ENCODE data around the gene ACVRL1. TPM values are rescaled to one million over a fixed set of nuclear protein-coding genes. Genes with fewer than 3 reads are reported as not detected.

Gene ACVRL1
- total RNA-seq, 1 experiment from 2014 or later: not detected

DNA sequence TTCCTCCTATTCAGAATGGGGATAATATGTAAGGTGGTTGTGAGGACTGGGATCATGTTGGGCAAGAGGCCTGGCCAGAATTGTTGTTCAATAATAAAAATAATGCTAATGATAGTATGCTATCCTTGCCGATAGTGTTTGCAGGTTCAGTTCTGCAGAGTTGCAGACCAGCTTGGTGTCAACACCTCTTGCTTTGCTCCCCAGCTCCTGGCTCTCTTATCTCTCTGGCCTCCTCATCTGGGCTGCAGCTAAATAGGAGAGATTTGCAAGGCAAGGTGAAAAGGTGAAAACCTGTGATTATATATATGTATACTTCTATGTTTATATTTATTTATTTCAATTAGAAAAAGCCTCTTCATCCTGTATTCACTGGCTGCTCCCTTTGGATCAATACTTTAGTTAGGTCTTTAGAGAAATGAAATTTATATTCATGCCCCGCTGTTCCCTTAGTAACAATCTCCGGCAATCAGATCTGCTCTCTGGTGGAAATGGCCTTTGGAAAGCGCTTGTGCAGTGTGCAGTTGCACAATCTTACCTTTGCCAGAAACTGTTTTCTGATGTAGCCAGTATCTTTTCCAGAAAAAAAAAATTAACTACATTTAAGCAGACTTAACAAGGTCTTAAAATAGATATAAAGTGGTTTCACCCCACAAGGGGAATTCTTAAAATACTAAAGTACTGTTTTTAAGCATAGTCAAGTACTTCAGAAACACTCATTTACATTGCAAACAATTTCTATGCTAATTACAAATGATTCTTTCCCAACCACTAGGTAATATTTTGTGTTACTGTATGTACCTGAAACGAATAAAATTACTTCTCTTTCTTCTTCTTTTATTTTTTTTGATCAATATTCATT, 25.1 kb downstream of the ACVRL1 start:
- H3K79me1 ChIP-seq (ENCODE audit: insufficient read depth, low read depth, low read length, poor library complexity, severe bottlenecking): no peaks in the 10 kb centered on the region
- H3K23me2 ChIP-seq (ENCODE audit: insufficient read length, low read depth, low read length, poor library complexity, severe bottlenecking): no peaks in the 10 kb centered on the region
- H3K9me3 ChIP-seq (ENCODE audit: control insufficient read depth, low read depth, low read length): no peaks in the 10 kb centered on the region
- Mint-ChIP-seq H3K9me3 (no peaks in the 10 kb centered on the region), H3K27ac (no peak overlapping the region), H3K36me3 (ENCODE audit: insufficient read depth in 1 of 3, low read depth in 3 of 3) (no peaks in the 10 kb centered on the region), H3K27me3 (ENCODE audit: low read depth) (peaks cover 16% of the 10 kb centered on the region), H3K4me3 (no peak overlapping the region), H3K4me1 (peaks cover 5 to 6% of the 10 kb centered on the region in 2 experiments; a peak in 3 of 4 replicates)
- no peaks in the 10 kb centered on the region for H3K27me3 ChIP-seq (ENCODE audit: insufficient read depth, low read length)
- no peak overlapping the region for H2BK12ac ChIP-seq (ENCODE audit: insufficient read length, low read depth, low read length)
- H2BK120ac ChIP-seq (ENCODE audit: low read depth, low read length, poor library complexity, severe bottlenecking): no peak overlapping the region
- no peak overlapping the region for H2BK20ac ChIP-seq (ENCODE audit: low read depth, low read length, poor library complexity, severe bottlenecking)
- TF ChIP-seq, protein P1, sequence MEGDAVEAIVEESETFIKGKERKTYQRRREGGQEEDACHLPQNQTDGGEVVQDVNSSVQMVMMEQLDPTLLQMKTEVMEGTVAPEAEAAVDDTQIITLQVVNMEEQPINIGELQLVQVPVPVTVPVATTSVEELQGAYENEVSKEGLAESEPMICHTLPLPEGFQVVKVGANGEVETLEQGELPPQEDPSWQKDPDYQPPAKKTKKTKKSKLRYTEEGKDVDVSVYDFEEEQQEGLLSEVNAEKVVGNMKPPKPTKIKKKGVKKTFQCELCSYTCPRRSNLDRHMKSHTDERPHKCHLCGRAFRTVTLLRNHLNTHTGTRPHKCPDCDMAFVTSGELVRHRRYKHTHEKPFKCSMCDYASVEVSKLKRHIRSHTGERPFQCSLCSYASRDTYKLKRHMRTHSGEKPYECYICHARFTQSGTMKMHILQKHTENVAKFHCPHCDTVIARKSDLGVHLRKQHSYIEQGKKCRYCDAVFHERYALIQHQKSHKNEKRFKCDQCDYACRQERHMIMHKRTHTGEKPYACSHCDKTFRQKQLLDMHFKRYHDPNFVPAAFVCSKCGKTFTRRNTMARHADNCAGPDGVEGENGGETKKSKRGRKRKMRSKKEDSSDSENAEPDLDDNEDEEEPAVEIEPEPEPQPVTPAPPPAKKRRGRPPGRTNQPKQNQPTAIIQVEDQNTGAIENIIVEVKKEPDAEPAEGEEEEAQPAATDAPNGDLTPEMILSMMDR (conservative IDR thresholded peaks at IDR 0.05): no peak
- H3K18ac ChIP-seq (ENCODE audit: insufficient read length, low read depth, low read length): no peak overlapping the region
- WGBS (ENCODE audit: extremely low coverage, insufficient read length, low lambda C conversion rate): no CpG with 5 or more reads among the region's 5 CpGs
- H2AFZ ChIP-seq (ENCODE audit: low read length): no peak overlapping the region
- H2AK5ac ChIP-seq (ENCODE audit: insufficient read length, low read length): no peak overlapping the region
- no peak overlapping the region for H3K4me2 ChIP-seq (ENCODE audit: insufficient read depth, insufficient read length, low read length)
- no peak for DNase-seq
- no peaks in the 10 kb centered on the region for H4K20me1 ChIP-seq (ENCODE audit: control insufficient read depth, insufficient read depth, insufficient read length)
- H3K14ac ChIP-seq (ENCODE audit: insufficient read depth, low read length): no peak overlapping the region
- H3K9ac ChIP-seq (ENCODE audit: extremely low read depth, insufficient read length, low read length): no peak overlapping the region
- no peak overlapping the region for H4K91ac ChIP-seq (ENCODE audit: insufficient read length, low read depth, low read length)
- H3K79me2 ChIP-seq (ENCODE audit: insufficient read depth, low read length): no peaks in the 10 kb centered on the region
- H3K56ac ChIP-seq (ENCODE audit: insufficient read length, low read depth, low read length): no peak overlapping the region
- no peak overlapping the region for H4K8ac ChIP-seq (replicated peaks; ENCODE audit: insufficient read length, low read depth, low read length)
- H2BK5ac ChIP-seq (ENCODE audit: insufficient read length, low read length): no peak overlapping the region
- H3K27ac ChIP-seq (ENCODE audit: insufficient read length, low read depth, low read length): no peak overlapping the region
- no peak overlapping the region for H4K5ac ChIP-seq (ENCODE audit: insufficient read length, low read depth, low read length)
- no peak overlapping the region for H3T11ph ChIP-seq (ENCODE audit: low read length)
- no peak overlapping the region for H3K4ac ChIP-seq (ENCODE audit: low read depth, low read length)
- no peaks in the 10 kb centered on the region for H3K4me1 ChIP-seq (ENCODE audit: insufficient read depth, low read length)
- H3K23ac ChIP-seq (ENCODE audit: insufficient read length, low read depth, low read length): no peak overlapping the region
- H2BK15ac ChIP-seq (ENCODE audit: low read depth, low read length): no peak overlapping the region
